Activated T-helper 17 cell treated with anti-CD3 and anti-CD28 coated beads, Interleukin-2, amount 50 U/mL, for 72 hours (primary cell): ENCODE measurements around the gene SH2B3. TPM values are rescaled to one million over a fixed set of nuclear protein-coding genes. Genes with fewer than 3 reads are reported as not detected.

ENCODE experiments used
- ATAC-seq: fragments of 150-1000 bp; cut with Tn5 transposase; replicated peaks from 2 replicates; pipeline ENCODE4 v1.10.0; 2021; ENCODE audit warnings: mild to moderate bottlenecking, moderate library complexity
- H3K27ac Mint-ChIP-seq: one replicate; pipeline ENCODE4 v1.8.0; 2022; ENCODE audit warnings: mixed read lengths
- H3K27me3 Mint-ChIP-seq: one replicate; pipeline ENCODE4 v1.8.0; 2022; ENCODE audit warnings: mixed read lengths
- H3K36me3 Mint-ChIP-seq: one replicate; pipeline ENCODE4 v1.8.0; 2022; ENCODE audit warnings: low read depth, mild to moderate bottlenecking, mixed read lengths
- H3K4me1 Mint-ChIP-seq: one replicate; pipeline ENCODE4 v1.8.0; 2022; ENCODE audit warnings: mixed read lengths
- H3K4me3 Mint-ChIP-seq: one replicate; pipeline ENCODE4 v1.8.0; 2022; ENCODE audit warnings: mild to moderate bottlenecking, mixed read lengths
- H3K9me3 Mint-ChIP-seq: one replicate; pipeline ENCODE4 v1.8.0; 2022; ENCODE audit warnings: mixed read lengths
- total RNA-seq, 2 donors: library from RNA; stranded (reverse); gene quantifications; one replicate each; pipeline ENCODE4 v1.2.3, GENCODE V29; 2022

SH2B3 gene
- total RNA-seq, 2 donors from 2014 or later: 8.5 to 12.1 TPM

DNA sequence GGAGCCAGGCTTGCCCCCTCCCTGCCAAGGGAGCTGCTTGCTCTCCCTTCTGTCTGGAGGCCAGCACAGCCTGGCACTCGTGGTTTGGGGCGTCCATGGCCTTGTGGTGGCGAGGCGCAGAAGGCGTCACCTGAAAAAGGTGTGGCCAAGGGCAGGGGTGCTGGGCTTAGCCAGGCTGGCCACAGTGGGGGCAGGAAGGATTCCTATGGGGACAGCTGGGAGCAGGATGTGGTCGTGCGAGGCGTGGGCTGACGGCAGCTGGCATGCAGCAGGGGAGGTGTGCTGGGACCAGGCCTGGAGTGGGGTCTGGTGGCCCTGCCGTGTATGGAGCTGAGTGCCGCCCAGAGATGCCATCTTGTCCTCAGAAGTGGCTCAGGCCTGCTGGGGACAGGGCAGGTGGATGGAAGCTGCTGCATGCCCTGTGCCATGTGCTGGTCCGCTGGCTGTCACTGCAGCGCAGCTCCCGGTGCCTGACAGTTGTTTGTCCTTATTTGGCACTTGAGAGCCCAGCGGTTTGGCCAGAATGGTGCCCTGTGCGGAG lies 30.0 kb downstream of the SH2B3 start:
- Mint-ChIP-seq H3K27me3 (no peaks in the 10 kb centered on the region), H3K36me3 (peaks cover 51% of the 10 kb centered on the region), H3K27ac (peak overlapping the region; percentile 83), H3K9me3 (no peaks in the 10 kb centered on the region), H3K4me3 (peak overlapping the region; percentile 81), H3K4me1 (peaks cover 73% of the 10 kb centered on the region)
- ATAC-seq: no peak

DNA sequence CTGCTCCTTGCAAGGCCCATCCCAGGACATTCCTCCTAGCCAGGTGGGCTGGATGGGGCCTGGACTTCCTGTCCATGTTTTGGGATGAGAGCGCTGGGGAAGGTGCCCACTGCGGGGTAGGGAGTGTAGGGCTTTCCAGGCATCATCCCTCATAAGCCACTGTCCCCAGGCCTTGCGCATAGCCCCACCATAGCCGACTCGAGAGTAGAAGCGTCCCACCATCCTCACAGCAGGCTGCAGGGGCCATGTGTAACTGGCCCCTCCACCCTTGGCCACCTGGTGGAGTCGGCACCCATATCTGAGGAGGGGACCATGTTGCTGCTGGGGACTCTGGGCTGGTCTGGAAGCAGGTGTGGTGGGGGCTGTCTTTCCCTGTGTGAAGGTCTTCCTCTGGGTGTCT lies 30.5 kb downstream of the SH2B3 start:
- peak overlapping the region; percentile 81 for H3K4me3 Mint-ChIP-seq
- no peaks in the 10 kb centered on the region for H3K9me3 Mint-ChIP-seq
- peak overlapping the region; percentile 54 for H3K27ac Mint-ChIP-seq
- peaks cover 72% of the 10 kb centered on the region for H3K4me1 Mint-ChIP-seq
- peaks cover 54% of the 10 kb centered on the region for H3K36me3 Mint-ChIP-seq
- ATAC-seq: no peak
- H3K27me3 Mint-ChIP-seq: no peaks in the 10 kb centered on the region

DNA sequence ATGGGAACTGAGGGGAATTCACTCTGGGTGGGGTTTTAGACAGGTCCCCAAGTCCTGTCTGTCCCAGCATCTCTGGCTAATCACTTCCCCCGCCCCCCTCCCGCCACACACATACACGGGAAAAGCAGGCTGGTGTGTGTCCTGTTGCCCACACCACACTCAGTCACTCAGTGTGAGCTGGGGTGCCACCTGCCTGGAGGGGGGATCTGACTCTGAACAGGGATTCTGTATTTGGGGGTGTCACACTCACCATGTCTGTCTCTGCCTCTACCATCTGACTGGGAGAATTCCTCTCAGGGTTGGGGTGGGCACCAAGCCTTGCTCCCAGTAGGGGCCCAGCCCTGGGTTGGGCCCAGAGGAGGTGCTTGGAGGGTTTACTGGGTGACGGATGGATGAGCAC lies 31.1 kb downstream of the SH2B3 start:
- Mint-ChIP-seq H3K36me3 (peaks cover 57% of the 10 kb centered on the region), H3K4me3 (peak overlapping the region; percentile 81), H3K9me3 (no peaks in the 10 kb centered on the region), H3K27ac (peak overlapping the region; percentile 38), H3K4me1 (peaks cover 68% of the 10 kb centered on the region), H3K27me3 (no peaks in the 10 kb centered on the region)
- no peak for ATAC-seq

DNA sequence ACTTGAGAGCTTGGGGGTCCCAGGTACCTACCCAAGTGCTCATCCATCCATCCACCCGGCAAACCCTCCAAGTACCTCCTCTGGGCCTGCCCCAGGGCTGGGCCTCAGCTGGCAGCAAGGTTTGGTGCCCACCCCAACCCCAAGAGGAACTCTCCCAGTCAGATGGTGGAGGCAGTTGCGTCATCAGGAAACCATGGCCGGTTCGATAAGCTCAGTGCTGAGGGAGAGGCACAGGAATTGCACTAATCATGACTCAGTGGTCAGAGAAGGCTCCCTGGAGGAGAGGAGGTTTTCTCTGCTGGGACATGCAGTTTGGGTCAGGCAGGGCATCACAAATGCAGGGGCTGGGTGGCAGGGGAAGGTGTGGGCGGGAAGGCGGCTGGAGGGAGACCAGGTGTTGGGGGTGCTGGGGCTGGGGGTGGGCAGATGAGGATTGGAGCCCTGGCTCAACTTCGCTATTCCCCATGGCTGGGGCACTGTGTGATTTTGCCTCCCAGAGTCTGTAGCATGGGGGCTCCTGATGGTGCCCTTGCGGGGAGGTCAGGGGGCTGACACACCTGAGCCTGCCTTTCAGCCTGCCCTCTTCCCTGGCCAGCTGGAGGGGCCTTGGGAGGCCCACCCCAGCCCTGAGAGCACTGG lies 32.2 kb downstream of the SH2B3 start:
- peak overlapping the region; percentile 50 for H3K27ac Mint-ChIP-seq
- no peaks in the 10 kb centered on the region for H3K9me3 Mint-ChIP-seq
- peaks cover 68% of the 10 kb centered on the region for H3K4me1 Mint-ChIP-seq
- peak overlapping the region; percentile 22 for H3K4me3 Mint-ChIP-seq
- H3K27me3 Mint-ChIP-seq: no peaks in the 10 kb centered on the region
- ATAC-seq: no peak
- H3K36me3 Mint-ChIP-seq: peaks cover 52% of the 10 kb centered on the region

DNA sequence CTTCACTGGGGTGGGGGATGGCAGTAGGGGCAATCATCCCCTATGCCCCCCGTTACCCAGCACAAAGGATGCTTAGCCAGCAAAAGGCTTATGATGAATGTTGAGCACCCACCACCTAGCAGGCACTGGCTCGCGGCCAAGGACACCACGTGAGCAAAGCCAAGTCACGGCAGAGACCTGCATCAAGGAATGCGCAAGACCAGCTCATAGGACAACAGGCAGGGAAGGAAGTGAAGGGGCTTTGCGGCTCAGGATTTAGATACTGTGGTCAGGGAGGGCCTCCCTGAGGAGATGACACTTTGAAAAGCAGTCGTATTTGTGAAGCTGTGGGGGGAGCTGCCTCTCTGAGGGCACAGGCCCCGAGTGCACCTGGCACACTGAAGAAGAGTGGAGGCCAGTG lies 32.8 kb downstream of the SH2B3 start:
- Mint-ChIP-seq H3K4me1 (peaks cover 74% of the 10 kb centered on the region), H3K27me3 (no peaks in the 10 kb centered on the region), H3K36me3 (peaks cover 55% of the 10 kb centered on the region), H3K4me3 (peak overlapping the region; percentile 22), H3K9me3 (no peaks in the 10 kb centered on the region), H3K27ac (peak overlapping the region; percentile 50)
- ATAC-seq: no peak

DNA sequence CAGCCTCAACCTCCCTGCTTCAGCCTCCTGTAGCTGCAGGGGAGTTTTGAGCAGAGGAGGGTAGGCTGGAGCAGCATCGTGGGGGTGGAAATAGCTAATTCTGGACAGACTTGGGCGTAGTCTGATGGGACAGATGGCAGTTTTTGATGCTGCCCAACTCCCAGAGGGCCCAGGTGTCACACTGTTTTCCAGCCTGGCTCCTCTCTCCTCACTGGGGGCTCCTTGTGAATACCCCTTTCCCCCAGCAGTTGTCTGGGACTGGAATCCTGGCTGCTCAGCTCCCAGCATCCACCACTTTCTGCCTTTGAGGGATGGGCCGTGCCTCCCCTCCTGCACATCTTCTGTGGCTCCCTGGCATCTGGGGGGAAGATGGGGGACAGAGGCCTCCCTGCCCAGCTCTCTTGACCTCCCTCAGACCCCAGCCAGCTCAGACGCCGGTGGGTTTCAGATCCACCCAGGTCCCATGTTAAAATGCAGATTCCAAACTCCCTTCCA lies 34.0 kb downstream of the SH2B3 start:
- H3K4me3 Mint-ChIP-seq: no peak overlapping the region
- no peaks in the 10 kb centered on the region for H3K9me3 Mint-ChIP-seq
- no peaks in the 10 kb centered on the region for H3K27me3 Mint-ChIP-seq
- ATAC-seq: no peak
- peak overlapping the region; percentile 43 for H3K27ac Mint-ChIP-seq
- peaks cover 55% of the 10 kb centered on the region for H3K36me3 Mint-ChIP-seq
- peaks cover 75% of the 10 kb centered on the region for H3K4me1 Mint-ChIP-seq

DNA sequence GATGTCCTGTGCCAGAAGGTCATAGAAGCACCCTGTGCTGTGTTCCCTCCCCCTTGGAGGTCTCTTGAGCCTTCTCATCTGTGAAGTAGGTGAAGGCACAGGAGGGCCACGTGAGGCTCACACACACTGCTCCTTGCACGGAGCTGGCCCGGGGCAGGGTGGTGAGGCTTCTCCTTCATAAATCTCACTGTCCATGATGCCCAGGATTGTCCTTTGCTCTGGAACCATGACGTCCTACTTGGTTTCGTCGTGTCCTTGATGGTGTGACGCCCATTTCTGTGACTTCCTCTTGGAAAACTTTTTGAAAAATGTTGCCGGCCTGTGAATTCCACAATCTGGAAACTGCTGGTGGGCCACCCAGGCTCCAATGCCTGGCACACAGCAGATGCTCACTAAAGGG lies 34.4 kb downstream of the SH2B3 start:
- H3K27ac Mint-ChIP-seq: peak overlapping the region; percentile 43
- ATAC-seq: no peak
- H3K27me3 Mint-ChIP-seq: no peaks in the 10 kb centered on the region
- H3K36me3 Mint-ChIP-seq: peaks cover 55% of the 10 kb centered on the region
- H3K9me3 Mint-ChIP-seq: no peaks in the 10 kb centered on the region
- no peak overlapping the region for H3K4me3 Mint-ChIP-seq
- H3K4me1 Mint-ChIP-seq: peaks cover 75% of the 10 kb centered on the region

DNA sequence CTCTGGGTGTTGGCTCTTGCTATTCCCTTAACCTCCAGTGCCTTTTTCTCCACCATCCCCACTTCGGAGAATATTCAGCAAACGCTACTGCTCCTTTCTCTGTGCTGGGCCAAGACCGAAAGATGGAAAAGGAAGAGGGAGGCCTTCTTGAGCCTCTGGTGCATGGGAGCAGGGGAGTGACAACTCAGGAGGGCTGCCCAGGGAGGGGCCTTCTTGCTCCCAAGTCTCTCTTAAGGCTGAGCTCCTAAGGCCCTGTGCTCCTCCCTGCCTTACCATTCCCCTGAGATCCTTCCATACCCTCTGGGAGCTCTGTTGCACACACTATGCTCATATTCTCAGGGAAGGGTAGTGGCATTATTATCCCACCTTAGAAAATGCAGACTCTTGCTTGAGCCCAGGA lies 34.9 kb downstream of the SH2B3 start:
- no peak for ATAC-seq
- Mint-ChIP-seq H3K27ac (peak overlapping the region; percentile 43), H3K4me1 (peaks cover 74% of the 10 kb centered on the region), H3K36me3 (peaks cover 57% of the 10 kb centered on the region), H3K9me3 (no peaks in the 10 kb centered on the region), H3K4me3 (no peak overlapping the region), H3K27me3 (no peaks in the 10 kb centered on the region)

DNA sequence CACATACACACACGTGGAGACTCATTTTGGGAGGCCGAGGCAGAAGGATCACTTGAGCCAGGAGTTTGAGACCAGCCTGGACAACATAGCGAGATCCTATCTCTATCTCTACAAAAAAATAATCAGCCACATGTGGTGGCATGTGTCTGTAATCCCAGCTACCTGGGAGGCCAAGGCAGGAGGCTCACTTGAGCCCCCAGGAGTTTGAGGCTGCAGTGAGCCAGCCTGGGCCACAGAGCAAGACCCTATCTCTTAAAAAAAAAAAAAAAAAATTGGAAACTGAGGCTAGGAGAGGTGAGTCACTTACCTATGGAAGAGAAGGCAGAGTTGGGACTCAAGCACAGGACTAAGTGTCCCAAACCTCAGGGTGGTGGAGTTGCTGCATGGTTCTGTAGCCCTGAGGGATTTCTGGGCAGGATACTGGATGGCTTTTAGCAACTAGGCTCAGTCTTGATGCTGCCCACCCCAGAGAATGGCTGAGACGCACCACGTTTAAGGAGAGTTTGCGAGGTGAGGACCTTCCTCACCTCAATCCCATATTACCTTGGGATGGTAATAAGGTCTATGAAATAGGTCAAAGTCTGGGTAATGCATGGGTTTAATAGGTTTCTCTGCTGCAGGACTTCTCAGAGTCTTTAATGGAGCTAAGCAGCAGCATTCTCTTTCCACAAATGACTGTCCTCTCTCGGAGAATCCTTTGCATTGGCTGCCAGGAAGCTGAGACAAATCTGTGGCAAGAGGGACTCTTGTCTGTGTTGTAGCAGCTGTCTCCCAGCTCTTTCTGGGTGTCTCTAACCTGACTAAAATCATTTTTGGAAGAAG lies 35.6 kb downstream of the SH2B3 start:
- H3K36me3 Mint-ChIP-seq: peaks cover 59% of the 10 kb centered on the region
- no peak for ATAC-seq
- peaks cover 73% of the 10 kb centered on the region for H3K4me1 Mint-ChIP-seq
- no peaks in the 10 kb centered on the region for H3K9me3 Mint-ChIP-seq
- no peak overlapping the region for H3K27ac Mint-ChIP-seq
- H3K27me3 Mint-ChIP-seq: no peaks in the 10 kb centered on the region
- H3K4me3 Mint-ChIP-seq: no peak overlapping the region

DNA sequence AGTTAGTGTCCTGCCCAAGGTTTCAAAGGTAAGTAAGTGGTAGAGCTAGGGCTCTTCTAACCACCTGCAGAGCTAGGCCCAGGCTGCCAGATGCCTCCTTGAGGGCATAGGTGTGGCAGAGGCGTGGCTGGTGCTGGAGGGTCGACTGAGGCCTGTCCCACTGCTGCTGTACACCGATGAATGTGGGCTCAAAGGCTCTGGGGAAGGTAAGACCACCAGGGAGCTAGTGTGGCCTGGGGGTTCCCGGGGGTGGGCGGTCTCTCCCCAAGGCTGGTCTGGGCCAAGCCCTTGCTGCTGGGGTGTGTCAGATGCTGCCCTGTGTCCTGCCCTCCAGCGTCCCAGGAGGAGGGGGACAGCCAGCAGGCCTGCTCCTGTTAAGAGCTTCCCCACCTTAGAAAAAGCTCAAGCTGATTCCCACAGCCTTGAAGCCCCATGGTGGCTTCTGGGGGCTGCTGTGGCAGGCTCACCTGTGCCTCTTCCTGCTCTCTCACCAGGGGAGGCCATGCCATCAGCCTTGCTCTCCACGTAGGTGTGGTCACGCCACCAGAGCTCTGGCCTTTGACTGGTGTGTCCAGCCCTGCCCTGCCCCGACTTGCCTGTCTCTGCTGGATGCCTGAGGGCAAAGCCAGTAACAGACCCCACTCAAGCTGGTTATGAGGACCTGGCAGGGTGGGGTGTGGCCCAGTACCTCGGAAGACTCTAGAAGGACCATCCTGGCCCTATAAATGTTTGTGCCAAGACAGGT lies 36.8 kb downstream of the SH2B3 start:
- H3K27ac Mint-ChIP-seq: peak overlapping the region; percentile 83
- H3K36me3 Mint-ChIP-seq: peaks cover 66% of the 10 kb centered on the region
- ATAC-seq: no peak
- H3K27me3 Mint-ChIP-seq: no peaks in the 10 kb centered on the region
- H3K4me1 Mint-ChIP-seq: peaks cover 64% of the 10 kb centered on the region
- H3K9me3 Mint-ChIP-seq: no peaks in the 10 kb centered on the region
- peak overlapping the region; percentile 69 for H3K4me3 Mint-ChIP-seq

DNA sequence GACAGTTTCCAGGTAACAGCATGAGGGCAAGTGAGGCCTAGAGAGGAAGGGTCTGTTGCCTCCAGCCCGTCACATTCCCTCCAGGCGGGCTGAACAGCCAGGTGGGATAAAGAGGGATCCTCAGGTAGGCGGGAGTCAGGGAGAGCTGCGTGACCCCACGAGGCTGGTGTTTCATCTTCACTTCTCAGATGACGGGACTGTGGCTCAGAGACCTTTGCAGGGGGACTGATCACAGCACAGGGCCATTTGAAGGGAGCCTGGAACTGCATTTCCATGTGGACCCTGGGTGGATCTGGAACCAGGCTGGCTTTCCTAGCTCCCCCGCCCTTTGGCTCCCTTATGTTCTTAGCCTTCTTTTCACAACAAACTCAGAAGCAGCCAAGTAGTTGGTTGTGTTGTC lies 37.4 kb downstream of the SH2B3 start:
- no peak for ATAC-seq
- peaks cover 67% of the 10 kb centered on the region for H3K36me3 Mint-ChIP-seq
- H3K4me3 Mint-ChIP-seq: peak overlapping the region; percentile 69
- no peaks in the 10 kb centered on the region for H3K9me3 Mint-ChIP-seq
- H3K27ac Mint-ChIP-seq: peak overlapping the region; percentile 83
- peaks cover 60% of the 10 kb centered on the region for H3K4me1 Mint-ChIP-seq
- no peaks in the 10 kb centered on the region for H3K27me3 Mint-ChIP-seq

DNA sequence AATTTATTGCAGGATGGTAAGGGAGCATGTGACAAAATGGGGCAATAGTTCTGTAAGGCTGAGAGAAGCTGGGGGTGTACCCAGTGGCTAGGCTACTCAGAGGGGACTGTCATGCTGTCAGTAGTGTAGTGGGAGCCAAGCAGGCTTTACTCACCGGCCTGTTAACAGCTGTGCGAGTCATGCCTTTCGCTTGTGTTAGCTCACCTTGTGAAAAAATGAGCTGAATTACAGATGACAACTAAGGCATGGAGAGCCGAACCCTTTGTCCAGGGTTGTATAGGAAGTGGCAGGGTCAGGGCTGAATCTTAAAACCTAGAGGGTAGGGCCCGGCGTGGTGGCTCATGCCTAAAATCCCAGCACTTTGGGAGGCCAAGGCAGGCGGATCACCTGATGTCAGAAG lies 37.9 kb downstream of the SH2B3 start:
- Mint-ChIP-seq H3K4me3 (peak overlapping the region; percentile 69), H3K9me3 (no peaks in the 10 kb centered on the region), H3K36me3 (peaks cover 67% of the 10 kb centered on the region), H3K4me1 (peaks cover 56% of the 10 kb centered on the region), H3K27ac (peak overlapping the region; percentile 83), H3K27me3 (no peaks in the 10 kb centered on the region)
- peak; percentile 71 for ATAC-seq

DNA sequence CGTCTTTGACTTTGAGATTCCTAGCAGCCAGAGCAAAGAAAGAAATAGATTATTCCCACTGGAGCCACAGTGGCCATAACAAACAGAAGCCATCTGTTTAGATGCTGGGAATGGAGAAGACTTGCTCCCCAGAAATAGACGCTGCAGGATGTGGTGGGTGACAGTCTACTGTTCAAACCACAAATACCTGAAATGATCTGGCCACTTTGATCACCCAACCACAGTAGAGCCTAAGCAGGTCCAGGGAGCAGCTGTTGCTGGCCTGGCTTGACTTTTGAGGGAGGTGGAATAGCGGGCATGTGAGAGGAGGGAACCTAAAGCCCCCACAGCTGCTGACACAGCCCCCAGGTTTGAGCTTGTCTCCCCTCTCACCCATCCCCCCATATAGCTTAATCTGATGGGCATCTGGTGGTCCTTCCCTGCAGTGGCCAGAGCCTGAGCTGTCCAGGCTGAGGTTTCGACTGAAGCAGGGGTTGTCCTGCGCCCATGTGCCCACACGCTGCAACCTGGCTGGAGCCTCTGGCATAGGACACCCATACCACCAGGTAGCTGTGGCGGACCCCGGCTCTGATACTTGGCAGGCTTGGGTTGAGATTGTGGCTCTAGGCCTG lies 38.7 kb downstream of the SH2B3 start:
- peak; percentile 65 for ATAC-seq
- peaks cover 71% of the 10 kb centered on the region for H3K36me3 Mint-ChIP-seq
- no peaks in the 10 kb centered on the region for H3K9me3 Mint-ChIP-seq
- peak overlapping the region; percentile 69 for H3K4me3 Mint-ChIP-seq
- H3K27me3 Mint-ChIP-seq: no peaks in the 10 kb centered on the region
- peaks cover 53% of the 10 kb centered on the region for H3K4me1 Mint-ChIP-seq
- peak overlapping the region; percentile 83 for H3K27ac Mint-ChIP-seq
